AG08395 (cell line): Measurements from ENCODE around the gene RASL10B.
"Not testable (repeated sequence)": the region's sequence is repeated elsewhere in the genome, so short reads cannot be mapped to it uniquely, and the experiment has no call there.

Experiments used
- DNase-seq: peaks from one replicate; pipeline ENCODE4 v3.0.0; 2012; ENCODE audit warnings: mixed read lengths, low spot score

Gene RASL10B

DNA sequence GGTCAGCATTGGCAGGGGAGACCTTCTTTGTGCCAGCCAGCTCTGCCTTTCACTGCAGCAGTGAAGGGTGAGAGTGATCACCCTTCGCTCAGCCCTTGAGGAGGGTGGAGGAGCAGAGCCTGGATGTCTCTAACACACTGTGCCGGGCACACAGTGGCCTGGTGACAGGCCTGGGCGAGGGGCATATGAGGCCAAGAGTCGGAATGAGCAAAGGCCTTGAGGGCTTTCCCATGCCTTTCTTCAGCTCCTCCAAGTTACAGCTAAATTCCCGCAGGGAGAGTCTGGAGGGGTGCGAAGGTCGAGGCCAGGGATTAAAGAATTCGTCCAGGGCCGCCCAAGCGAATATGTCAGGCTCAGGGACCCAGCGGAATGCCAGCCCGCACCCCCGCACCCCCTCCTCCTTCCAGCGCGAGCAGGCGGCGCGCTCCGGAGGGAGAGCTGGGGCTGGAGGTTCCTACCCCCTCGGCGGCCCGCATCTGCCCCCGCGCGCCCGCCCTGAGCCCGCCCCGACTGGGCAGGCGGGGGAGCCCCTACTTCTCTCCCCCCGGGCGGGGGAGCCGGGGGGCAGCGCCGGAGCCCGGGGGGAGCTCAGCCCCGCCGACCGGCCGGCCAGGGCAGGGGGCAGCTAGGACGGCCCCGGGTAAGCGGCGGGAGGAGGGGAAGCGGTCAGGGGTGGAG, at the start of gene RASL10B:
Gene RASL10B, plus strand, starts transcription at position 401 of the 678 bp plus-strand sequence. CDS start 3,546 bp downstream, outside the sequence.
- DNase-seq: peak; percentile 76

GRCh38 chr17:35683591-35683990, 47.8 kb upstream of the RASL10B start:
- DNase-seq: no peak

GRCh38 chr17:35684055-35684802, 47.2 kb upstream of the RASL10B start:
- peak; percentile 34 for DNase-seq

DNA sequence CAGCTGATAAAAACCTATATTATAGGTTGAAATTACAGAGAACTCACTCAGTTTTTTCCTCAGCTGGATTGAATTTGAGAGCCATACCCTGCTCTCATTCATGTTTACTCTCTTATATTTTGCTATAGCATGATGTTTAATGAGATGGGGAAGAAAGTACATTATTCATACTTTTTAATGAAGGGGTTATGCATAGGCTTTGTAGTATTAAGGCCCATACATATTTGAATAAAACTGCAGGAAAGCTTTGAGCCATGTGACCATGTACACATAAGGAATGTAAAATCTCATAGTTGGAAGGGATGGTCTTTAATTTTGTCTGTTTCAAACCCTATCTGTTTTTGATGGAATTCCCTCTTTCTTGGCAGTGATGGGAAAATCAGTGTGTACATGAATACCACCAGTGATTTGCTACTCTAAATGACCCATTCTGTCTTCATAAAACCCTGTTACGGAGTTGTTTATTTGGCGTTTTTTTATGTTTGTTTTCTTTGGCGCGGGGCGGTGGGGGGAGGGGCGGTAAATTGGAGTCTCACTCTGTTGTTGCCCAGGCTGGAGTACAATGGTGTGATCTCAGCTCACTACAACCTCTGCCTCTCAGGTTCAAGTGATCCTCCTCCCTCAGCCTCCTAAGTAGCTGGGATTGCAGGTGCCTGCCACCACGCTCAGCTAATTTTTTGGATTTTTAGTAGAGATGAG, 38.8 kb upstream of the RASL10B start:
- DNase-seq: no peak

- no peak for DNase-seq
These were observed 37.8 kb upstream of the RASL10B start for GRCh38 chr17:35693662-35694061.

GRCh38 chr17:35694906-35695305, 36.5 kb upstream of the RASL10B start:
- no peak for DNase-seq

DNA sequence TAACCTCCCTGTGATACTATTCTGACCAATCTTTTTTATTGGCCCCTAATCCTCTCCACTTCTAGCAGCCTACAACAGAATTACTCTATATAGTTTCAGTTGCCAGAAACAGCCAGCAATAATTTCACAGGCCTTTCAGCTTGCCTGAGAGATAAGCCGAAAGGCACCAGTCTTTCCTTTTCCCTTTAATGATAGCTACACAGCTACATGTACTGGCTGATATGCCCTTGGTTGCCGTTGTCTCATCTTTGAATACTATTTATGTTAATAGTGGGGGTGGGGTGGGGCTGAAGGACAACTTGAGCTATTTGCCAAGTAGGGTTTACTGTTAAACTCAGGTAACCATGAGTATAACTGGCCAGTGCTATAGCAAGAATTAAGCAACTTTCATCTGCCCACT, 35.8 kb upstream of the RASL10B start:
- DNase-seq: no peak

- no peak for DNase-seq
These were observed 32.6 kb upstream of the RASL10B start for GRCh38 chr17:35698800-35699199.

- DNase-seq: no peak
These were observed 31.3 kb upstream of the RASL10B start for GRCh38 chr17:35700150-35700549.

DNA sequence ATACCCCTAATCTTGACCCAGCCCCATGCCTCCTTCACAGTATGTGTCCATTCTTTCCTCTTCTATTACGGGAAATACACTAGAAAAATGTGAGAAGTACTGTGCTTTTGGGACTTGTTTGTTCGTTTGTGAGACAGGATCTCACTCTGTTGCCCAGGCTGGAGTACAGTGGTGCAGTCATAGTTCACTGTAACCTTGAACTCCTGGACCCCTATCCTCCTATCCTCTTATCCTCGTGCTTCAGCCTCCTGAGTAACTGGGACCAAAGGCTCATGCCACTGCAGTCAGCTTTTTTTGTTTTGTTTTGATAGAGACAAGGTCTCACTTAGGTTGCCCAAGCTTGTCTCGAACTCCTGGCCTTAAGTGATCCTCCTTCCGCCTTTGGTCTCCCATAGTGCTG, 29.9 kb upstream of the RASL10B start:
- no peak for DNase-seq

DNA sequence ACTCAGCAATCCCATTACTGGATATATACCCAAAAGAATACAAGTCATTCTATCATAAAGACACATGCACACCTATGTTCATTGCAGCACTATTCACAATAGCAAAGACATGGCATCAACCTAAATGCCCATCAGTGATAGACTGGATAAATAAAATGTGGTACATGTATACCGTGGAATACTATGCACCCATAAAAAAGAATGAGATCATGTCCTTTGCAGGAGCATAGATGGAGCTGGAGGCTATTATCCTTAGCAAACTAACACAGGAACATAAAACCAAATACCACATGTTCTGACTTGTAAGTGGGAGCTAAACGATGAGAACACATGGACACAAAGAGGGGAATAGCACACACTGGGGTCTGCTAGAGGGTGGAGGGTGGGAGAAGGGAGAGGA, 28.1 kb upstream of the RASL10B start:
- DNase-seq: not testable (repeated sequence)

- no peak for DNase-seq
These were observed 26.2 kb upstream of the RASL10B start for GRCh38 chr17:35705230-35705629.

GRCh38 chr17:35705705-35706104, 25.7 kb upstream of the RASL10B start:
- no peak for DNase-seq

GRCh38 chr17:35708149-35708548, 23.3 kb upstream of the RASL10B start:
- no peak for DNase-seq

DNA sequence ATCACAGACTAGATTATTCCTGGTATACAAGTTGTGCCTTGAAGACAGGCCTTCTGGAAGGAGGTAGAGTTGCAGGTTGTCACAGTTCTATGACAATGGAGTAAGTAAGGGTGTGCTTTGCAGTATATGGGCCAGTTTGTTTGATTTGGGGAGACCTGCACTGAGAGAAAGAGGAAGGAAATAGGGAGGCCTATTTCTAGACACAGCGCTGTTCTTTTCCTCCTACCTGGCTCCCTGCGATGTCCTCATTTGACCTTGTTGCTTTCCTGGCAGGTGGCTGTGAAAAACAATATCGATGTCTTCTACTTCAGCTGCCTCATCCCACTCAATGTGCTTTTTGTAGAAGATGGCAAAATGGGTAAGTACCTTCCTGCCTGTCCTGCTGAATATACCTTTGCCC, 22.5 kb upstream of the RASL10B start:
- no peak for DNase-seq

GRCh38 chr17:35709874-35710273, 21.6 kb upstream of the RASL10B start:
- no peak for DNase-seq

GRCh38 chr17:35710950-35711349, 20.5 kb upstream of the RASL10B start:
- no peak for DNase-seq

GRCh38 chr17:35713069-35713728, 18.2 kb upstream of the RASL10B start:
- DNase-seq: peak; percentile 75

GRCh38 chr17:35714988-35715387, 16.5 kb upstream of the RASL10B start:
- DNase-seq: no peak

DNA sequence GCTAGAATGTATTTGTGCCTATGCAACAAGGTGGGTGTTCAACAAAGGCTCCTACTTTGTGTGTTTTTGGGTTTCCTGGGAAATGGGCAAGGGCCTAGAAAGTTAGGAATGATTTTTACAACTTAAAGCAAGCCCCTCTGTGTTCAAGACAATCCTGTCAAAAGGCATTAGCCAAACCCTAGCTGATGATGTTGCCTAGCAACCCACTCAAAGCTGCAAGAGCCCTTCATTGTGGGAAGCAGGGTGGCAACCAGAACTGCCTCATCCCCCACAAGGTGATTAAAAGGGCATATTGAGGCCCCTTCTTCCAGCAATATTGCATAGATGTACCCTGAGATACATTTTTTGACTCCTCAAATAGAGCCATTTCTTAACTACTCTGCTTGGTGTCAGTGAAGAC, 16.0 kb upstream of the RASL10B start:
- no peak for DNase-seq

DNA sequence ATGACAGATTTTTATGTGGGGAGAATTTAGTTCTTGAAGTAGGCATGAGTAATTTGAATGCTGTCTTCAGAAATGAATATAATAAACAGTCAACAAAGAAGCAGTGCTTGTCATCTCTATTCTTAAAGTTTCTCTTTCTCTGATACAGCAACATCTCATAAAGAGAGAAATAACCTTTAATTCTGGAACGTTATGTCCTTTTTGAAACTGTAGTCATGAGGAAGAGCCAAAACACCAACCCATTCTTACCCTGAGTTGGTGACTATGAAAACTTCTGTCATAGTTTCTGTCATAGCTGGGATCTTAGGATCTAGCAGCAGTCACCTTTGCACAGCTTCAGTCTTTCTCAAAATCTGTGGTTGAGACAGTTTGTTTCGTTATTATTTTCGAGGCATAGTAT, 15.3 kb upstream of the RASL10B start:
- DNase-seq: no peak

- no peak for DNase-seq
These were observed 14.5 kb upstream of the RASL10B start for GRCh38 chr17:35716897-35717465.
